HPDE6-E6E7 (cell line): ENCODE measurements around the gene TECR.
A peak's percentile ranks its signal among the peaks of the same experiment; 100 is the strongest.
"Not testable (repeated sequence)": the region's sequence is repeated elsewhere in the genome, so short reads cannot be mapped to it uniquely, and the experiment has no call there.

Experiments
- DNase-seq: peaks from one replicate; pipeline ENCODE4 v3.0.0; 2011; ENCODE audit warnings: missing footprints; ENCODE audit errors: extremely low spot score

Gene TECR

DNA sequence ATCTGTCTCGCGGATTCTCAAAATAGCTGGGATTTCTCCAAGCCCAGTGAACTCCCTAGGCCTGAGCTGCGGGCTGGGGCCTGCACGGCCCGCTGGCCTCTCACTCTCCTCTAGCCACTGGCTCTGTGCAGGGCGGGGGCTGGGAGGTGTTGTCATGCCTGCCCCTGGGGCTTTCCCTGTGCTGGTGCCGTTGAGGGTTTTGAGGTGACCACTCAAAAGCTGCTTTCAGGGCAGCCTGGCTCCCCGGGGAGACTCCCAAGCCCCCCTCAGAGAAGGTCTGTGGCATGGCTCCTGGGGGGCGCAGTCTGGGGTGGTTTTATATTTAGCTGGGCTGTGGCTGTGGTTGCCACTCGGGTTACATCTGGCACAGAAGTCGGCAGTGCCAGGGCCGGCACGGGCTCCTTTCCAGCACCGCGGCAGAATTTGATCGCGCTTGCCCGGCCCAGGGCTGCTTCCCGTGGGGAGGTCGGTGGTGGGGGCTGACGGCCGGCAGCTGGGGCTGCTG is 32.5 kb downstream of the TECR start:
- no peak for DNase-seq

DNA sequence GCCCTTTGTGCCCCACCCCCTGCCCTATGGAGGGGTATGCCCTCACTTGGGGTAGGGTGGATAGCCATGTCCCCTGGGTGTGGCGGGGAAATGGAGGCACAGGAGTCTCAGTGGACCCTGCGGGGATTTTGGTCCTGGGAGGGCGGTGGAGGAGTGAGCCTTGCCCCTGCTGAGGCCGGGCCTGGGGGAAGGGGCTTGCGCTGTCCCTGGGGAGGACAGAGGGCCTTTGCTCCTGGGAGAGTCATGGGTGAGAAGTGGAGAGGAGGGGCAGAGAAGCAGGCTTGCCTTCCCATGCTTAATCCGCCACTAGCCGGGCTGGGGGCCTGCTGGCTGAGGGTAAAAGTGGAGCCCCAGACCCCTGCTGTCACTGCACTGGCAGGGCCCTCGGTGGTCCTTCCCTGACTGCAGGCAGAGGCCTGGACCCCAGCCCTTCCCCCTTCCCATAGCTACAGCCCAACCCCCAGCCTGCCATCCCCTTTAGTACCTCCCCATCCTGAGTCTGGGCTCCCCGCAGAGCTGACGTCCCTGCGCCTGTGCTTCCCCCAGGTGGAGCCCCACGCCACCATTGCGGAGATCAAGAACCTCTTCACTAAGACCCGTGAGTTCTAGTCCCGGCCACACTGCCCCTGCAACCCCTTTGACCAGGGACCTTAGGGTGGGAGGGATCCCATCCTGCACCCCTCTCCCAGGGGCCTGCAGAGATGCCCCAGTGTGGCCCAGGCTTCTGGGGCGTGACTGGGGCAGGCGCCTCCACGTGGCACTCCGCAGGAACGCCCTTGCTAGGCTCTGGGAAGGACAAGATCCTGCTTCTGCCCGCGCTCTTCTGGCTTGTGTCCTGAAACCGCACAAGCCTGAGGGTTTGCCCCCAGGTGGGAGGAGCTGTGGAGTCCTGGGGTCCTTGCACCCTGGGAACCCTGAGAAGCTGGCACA is 33.5 kb downstream of the TECR start:
- no peak for DNase-seq

DNA sequence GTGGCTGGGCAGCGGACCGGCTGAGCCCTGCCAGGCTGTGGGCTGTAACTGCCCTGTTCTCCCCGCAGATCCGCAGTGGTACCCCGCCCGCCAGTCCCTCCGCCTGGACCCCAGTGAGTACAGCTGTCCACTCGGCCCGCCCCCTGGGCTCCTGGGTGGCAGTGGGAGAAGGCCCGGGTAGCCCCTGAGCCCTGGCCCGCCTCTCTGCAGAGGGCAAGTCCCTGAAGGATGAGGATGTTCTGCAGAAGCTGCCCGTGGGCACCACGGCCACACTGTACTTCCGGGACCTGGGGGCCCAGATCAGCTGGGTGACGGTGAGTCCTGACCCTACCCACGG is 34.2 kb downstream of the TECR start:
- DNase-seq, result no peak

DNA sequence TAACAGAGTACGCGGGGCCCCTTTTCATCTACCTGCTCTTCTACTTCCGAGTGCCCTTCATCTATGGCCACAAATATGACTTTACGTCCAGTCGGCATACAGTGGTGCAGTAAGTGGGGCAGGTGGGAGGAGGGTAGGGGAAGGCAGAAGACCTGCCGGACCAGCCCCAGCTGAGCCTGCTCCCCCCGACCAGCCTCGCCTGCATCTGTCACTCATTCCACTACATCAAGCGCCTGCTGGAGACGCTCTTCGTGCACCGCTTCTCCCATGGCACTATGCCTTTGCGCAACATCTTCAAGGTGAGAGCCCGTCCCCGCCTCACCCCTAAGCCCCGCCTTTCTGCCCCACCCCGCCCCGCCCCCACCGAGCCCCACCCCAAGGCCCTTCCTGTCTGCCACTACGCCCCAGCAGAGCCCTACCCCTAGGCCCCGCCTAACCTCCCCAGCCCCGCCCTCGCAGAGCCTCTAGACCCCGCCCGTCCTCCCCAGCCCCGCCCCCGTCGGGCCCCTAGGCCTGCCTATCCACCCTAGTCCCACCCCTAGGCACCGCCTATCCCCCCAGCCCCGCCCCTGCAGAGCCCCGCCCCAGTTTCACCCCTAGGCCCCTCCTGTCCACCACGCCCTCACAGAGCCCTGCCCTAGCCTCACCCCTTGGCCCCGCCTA is 34.7 kb downstream of the TECR start:
- no peak for DNase-seq

DNA sequence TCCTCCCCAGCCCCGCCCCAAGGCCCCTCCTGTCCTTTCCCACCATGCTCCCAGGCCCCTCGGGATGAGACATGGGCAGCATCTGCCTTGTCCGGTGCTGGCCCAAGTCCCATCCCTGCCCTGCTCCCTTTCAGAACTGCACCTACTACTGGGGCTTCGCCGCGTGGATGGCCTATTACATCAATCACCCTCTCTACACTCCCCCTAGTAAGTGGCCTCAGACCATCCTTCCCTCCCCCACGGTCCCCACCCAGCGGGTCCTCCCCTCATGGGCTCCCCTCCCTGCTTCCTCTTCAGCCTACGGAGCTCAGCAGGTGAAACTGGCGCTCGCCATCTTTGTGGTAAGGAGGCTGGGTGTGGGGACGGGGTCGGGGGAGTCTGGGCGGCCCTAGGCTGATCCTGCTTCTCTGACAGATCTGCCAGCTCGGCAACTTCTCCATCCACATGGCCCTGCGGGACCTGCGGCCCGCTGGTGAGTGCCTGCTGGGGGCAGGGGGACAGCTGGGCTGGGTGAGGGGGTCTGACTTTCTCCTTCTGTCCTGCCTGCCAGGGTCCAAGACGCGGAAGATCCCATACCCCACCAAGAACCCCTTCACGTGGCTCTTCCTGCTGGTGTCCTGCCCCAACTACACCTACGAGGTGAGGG is 35.4 kb downstream of the TECR start:
- not testable (repeated sequence) for DNase-seq

DNA sequence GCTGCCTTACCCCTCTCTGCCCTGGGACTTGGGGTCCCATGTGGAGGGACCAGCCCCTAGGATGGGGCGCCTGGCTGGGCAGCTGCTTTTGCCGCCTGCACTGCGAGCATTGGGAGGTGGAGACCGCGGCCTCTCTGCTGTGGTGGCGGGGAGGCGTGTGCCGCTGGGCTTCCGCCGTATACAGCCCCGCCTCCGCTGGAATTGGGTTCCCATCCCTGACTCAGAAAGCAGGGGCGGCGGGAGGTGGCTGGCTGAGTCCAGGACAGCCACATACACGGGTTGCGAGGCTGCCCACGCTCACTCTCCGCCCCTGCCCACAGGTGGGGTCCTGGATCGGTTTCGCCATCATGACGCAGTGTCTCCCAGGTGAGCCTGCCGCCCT is 35.9 kb downstream of the TECR start:
- no peak for DNase-seq

DNA sequence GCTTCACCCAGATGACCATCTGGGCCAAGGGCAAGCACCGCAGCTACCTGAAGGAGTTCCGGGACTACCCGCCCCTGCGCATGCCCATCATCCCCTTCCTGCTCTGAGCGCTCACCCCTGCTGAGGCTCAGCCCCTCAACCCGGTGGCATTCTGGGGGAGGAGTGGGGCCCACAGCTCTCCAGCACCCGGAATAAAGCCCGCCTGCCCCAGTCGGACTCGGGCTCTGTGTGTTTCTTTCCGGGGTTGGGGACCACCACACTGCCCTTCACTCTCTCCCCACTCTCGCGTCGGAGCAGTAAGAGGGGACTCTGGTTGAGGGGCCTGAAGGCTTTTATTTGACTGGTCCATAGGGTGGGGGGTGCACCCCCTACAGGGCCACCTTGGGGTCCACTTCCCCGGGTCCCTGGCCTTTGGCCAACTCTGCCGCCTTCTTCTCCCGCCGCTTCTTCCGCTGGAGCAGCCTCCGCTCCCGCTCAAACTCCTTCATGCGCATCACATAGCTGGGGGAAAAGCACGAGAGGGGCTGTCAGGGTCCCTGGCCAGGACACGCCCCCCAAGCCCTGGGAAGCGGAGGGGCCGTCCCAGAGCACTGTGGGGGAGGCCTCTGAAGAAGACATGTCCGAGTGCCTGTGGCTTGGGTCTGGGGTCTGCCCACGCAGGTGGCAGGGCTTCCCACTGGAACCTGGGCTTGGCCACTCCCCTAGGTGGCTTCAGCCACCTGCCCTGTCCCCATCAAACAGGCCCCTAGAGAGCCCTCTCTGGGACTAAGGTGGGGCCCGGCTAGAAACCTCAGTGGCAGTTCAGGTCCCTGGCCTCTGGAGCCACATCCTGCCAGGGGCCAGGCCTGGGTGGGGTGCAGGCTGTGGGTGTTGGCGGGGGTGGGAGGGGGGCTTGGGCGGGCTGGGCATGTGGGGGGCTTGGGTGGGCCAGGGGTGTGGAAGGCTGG is 36.6 kb downstream of the TECR start:
- no peak for DNase-seq

DNA sequence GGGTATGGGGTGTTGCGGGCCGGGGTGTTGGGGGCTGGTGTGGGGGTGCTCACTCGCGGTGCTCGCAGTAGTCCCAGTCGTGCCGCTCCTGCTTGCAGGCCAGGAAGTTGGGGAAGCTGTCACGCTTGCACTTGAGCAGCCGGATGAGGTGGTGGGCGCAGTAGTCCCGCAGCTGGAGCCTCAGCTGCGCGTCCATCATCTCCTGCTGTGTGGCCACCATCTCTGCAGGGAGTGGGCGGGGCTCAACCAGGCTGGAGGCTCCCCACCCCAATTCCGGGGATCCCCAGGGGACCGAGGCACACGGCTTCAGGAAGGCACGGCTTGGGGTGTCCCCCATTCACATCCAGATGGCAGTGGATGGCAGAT is 37.3 kb downstream of the TECR start:
- DNase-seq, result no peak

DNA sequence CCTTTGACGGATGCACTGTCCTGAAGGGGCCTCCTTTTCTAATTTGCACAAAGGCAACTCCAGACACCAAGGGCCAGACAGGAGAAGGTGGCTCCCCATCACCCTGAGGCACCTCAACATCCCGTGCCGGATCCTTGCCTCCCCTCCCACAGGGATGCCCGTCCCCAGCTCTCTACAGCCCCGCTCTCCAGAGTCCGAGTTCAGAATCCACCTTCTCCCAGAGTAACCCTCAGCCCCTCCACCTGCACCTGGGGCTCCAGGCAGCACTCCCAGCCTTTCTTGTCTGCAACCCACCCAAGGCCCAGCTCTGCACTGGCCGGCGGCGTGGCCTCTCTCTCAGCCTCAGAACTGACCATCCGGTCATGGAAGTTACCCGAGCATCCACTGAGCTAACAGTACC is 37.7 kb downstream of the TECR start:
- DNase-seq, result no peak

DNA sequence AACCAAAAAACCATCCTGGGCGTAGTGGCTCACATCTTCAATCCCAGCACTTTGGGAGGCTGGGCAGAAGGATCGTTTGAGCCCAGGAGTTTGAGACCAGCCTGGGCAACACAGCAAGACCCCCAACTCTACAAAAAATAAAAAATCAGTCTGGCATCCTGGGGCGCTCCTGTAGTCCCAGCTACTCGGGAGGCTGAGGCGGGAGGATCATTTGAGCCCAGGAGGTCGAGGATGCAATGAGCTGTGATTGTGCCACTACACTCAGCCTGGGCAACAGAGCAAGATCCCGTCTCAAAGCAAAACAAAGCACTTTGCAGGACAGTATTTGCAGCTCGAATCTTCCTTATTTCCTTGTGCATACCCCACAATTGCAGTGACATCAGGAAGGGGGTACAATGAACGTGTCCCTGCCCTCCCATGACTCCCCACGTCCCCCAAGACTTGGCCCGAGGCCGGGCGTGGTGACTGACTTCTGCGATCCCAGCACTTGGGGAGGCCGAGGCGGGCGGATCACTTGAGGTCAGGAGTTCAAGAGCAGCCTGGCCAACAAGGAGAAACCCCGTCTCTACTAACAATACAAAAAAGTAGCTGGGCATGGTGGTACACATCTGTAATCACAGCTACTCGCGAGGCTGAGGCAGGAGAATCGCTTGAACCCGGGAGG is 41.6 kb downstream of the TECR start:
- DNase-seq, result no peak

DNA sequence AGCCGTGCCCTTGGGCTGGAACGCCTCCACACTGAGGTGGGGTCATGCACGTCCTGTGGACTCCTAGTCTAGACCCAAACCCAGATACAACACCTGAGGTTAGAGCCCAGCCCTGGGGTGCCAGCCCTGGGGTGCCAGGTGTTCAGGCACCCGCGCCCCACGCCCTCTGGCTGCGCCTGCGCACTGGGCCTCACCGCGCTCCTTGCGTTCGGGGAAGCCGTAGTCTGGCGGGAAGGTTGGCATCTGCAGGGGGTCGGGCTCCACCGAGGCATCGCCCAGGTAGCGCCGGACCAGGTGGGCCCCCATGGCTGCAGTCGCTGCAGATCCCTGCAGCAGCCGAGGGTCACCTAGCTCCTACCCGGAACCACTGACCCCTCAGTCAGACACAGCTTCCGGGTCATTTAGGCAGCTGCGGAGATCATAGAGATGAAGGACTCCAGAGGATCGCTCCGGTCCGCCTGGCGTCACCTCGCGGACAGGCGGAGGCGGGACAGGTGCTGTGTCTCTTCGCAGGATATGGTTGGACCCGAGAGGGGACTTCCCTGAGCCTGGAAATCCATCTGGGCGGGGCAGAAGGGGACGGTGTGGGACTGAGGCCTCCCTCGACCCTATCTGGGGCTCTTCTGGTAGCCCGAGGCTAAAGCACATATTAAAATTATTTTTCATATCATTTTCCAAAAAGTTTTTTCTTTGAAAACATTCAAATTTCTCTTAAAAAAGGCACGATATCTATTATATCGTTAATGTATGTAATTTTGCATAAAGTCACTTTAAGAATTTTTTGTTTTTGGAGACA is 42.5 kb downstream of the TECR start, which contains the start of gene NDUFB7:
Gene NDUFB7 (minus strand): TSS at position 372 of the 796 bp plus-strand sequence. CDS start 66 bp downstream, at position 306.
- peak; percentile 93 for DNase-seq

DNA sequence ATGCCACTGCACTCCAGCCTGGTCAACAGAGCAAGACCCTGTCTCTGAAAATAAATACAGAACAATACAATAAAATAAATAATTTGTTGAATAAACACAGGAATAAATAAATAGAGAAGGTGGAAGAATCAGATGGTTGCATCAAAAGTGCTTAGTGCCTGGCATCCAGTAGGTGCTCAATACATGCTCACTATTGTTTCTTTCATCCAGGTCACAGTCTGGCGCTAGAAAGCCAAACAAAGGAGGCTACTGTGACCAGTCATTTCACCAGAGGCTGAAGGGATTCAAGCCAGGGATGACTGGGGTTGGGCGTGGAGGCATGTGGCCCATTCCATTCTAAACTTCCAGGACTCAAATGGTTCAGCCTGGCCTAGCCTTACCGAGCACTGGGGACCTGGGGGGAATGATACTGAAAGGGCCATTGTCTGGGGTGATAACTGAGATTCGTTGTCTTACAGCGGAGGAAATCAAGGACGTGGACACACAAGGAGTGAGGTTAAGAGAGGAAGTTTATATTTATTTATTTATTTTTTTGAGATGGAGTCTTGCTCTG is 46.1 kb downstream of the TECR start:
- no peak for DNase-seq

DNA sequence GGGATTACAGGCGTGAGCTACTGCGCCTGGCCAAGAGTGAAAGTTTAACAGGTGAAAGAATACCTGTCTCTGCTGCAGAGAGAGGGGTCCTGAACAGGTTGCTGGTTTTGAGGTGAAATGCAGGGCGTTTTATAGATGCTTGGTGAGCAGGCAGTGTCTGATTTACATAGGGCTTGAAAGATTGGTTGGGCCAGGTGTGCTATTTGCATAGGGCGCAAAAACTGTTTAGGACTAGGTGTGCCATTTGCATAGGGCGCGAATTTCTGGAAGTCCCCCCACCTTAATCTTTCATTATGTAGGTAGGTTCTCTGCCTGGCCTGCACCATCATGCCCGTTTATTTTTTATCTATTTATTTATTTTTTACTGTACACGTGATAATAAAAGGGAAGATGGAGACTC is 47.0 kb downstream of the TECR start:
- no peak for DNase-seq

DNA sequence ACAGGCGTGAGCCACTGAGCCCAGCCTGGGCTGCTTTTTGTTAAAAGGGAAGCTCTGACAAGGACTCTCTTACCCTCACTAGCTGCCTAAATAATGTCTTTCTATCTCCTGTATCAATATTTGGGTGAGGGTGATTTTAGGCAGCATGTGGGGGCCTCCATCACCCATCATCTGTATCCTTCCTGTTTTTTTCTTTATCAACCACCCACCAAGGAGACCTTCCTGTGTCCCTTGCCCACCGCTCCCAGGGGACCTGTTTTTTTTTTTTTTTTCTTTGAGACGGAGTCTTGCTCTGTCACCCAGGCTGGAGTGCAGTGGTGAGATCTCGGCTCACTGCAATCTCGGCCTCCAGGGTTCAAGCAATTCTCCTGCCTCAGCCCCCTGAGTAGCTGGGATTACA is 47.9 kb downstream of the TECR start:
- no peak for DNase-seq

DNA sequence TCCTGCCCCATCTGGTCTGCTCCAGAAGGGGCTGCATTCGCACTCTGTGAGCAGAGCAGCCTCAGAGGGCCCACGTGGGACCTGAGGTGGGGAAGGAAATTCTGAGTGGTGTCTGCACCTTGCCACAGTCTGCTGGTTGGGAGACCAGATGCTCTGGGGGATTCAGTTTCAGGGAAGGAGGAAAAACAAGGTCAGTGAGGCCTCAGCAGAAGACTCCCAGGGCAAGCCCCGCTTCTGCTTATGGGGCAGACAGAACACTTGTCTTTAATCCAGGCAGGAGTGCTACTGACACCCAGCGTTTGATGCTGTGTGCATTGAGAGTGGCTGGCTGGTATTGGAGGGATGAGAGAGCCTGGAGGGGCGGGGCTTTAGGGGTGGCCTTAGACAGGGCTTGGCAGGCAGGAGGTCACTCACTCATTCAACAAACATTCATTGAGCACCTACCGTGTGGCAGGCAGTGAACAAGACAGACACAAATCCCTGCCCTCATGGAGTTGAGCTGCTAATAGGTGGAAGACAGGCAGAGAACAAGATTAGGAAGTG is 48.6 kb downstream of the TECR start:
- no peak for DNase-seq

DNA sequence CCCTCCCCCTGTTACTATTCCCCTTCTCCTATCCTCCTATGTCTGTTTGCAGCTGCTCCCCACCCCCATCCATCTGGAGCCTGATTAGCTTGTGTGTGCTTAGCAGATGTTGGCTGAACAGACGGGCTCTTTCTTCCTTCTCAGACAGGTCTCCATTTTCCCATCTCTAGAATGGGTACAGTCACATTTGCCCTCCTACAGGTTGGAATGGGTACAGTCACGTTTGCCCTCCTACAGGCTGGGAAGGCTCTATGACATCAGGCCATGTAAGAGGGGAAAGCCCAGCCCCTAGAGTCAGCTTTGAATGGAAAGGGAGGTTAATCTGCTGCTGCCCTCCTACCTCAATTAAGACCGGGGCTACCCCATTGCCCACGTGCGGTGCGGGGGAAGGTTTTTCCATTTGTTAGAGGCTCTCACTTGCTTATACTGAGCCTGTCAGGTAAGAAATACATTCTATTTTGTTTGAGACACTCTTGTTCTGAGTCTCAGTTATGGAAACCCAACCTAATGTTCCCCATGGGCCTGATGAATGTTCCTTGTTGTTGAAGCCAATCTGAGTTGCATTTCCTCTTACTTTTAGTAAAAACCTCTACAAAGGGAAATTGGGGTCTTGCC is 51.3 kb downstream of the TECR start:
- no peak for DNase-seq

DNA sequence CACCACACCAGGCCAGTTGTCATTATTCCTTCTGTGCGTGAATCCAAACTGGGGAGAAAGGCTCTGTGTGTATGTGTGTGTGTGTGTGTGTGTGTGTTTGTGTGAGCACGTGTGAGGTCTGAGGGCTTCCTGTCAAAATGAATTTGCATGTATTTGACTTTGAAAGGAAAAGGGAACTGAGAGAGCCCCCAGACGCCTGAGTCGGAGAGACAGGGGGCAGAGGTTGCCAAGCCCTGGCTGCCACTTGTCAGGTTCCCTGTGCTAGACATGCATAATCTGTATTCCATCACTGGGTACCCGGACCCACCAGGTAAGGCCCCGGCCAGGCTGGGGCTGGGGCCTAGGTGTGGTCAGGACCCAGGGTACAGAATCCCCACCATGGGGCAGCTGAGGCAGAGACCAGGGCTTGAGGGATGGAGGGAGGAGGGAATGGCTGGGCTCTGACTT is 53.5 kb downstream of the TECR start, which contains the start of gene CLEC17A:
Gene CLEC17A (plus strand): TSS at position 191 of the 447 bp plus-strand sequence. CDS start 77 bp downstream, at position 268.
- DNase-seq, result no peak

DNA sequence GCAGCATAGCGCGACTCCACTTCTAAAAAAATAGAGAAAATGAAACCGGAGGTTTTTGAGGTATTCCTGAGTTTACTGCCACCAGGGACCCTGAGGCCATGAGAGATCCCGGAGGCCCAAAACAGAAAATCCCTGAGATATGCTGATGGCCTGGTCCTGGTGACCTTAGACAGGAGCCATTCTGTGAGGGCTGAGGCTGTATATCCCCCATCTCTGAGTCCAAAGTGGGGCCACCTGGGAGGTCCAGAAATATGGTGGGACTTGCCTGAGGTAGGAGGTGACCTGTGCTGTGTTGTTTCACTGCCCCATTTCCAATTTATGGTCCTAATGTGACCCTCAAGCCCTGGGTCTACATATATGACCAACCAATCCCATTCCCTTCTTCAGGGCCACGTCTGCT is 55.0 kb downstream of the TECR start:
- not testable (repeated sequence) for DNase-seq

DNA sequence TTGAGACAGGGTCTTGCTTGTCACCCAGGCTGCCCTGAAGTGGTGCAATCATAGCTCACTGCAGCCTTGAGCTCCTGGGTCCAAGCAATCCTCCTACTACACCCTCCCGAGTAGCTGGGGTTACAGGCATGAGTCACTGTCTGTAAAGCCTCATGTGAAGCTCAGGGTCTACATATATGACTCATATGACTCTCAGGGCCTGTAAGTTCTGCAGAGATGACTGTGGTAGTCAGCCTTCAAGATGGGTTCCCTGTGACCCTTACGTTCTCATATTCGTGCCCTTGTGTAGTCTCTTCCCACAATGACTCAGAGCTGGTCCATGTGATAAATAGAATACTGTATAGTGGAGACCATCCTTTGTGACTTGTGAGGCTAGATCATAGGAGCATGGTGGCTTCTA is 55.8 kb downstream of the TECR start:
- DNase-seq, result not testable (repeated sequence)
